Stimulated activated effector memory CD8-positive, alpha-beta T cell treated with anti-CD3 and anti-CD28 coated beads, Interleukin-12 subunit alpha, Interleukin-12 subunit beta, amount 100 ng/mL, for 72 hours (primary cell): ENCODE results near the gene PDCD10.

Experiments
- ATAC-seq: fragments of 150-1000 bp; cut with Tn5 transposase; 2 replicates; pipeline ENCODE4 v1.10.0; 2021
- DNase-seq, 2 donors: peaks; one replicate each; pipeline ENCODE4 v3.0.0; 2021 to 2022; ENCODE audit warnings: low spot score in 2 of 2
- H3K27ac Mint-ChIP-seq: one replicate; pipeline ENCODE4 v1.8.0; 2022; ENCODE audit warnings: mild to moderate bottlenecking, mixed read lengths
- H3K36me3 Mint-ChIP-seq: one replicate; pipeline ENCODE4 v1.8.0; 2022; ENCODE audit warnings: mild to moderate bottlenecking, mixed read lengths
- H3K4me1 Mint-ChIP-seq: one replicate; pipeline ENCODE4 v1.8.0; 2022; ENCODE audit warnings: mixed read lengths
- H3K4me3 Mint-ChIP-seq: one replicate; pipeline ENCODE4 v1.8.0; 2022; ENCODE audit warnings: mild to moderate bottlenecking, mixed read lengths
- H3K9me3 Mint-ChIP-seq: one replicate; pipeline ENCODE4 v1.8.0; 2022; ENCODE audit warnings: mixed read lengths

The PDCD10 gene

GRCh38 chr3:167718582-167718981 is 16.1 kb downstream of the PDCD10 start:
- ATAC-seq = peak; percentile 63
- no peak for DNase-seq
- H3K9me3 Mint-ChIP-seq = no peaks in the 10 kb centered on the region
- H3K4me3 Mint-ChIP-seq = no peak overlapping the region
- H3K36me3 Mint-ChIP-seq = peaks cover 57% of the 10 kb centered on the region
- H3K27ac Mint-ChIP-seq = peak overlapping the region; percentile 17
- H3K4me1 Mint-ChIP-seq = peaks cover 54% of the 10 kb centered on the region

GRCh38 chr3:167716920-167717319 is 17.8 kb downstream of the PDCD10 start:
- H3K9me3 Mint-ChIP-seq = no peaks in the 10 kb centered on the region
- H3K36me3 Mint-ChIP-seq = peaks cover 69% of the 10 kb centered on the region
- ATAC-seq (no peak), DNase-seq (no peak)
- H3K27ac Mint-ChIP-seq = no peak overlapping the region
- peaks cover 59% of the 10 kb centered on the region for H3K4me1 Mint-ChIP-seq
- no peak overlapping the region for H3K4me3 Mint-ChIP-seq

DNA sequence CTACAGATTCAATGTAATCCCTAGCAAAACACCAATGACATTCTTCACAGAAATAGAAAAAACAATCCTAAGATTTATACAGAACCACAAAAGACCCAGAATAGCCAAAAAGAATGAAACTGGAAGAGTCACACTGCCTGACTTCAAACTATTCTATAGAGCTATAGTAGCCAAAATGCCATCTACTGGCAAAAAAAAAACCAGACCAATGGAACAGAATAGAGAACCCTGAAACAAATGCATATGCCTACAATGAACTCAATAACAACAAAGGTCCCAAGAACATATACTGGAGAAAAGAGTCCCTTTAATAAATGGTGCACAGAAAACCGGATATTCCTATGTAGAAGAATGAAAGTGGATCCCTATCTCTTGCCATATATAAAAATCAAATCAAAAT is 19.8 kb downstream of the PDCD10 start:
- H3K4me3 Mint-ChIP-seq = no peak overlapping the region
- peaks cover 70% of the 10 kb centered on the region for H3K36me3 Mint-ChIP-seq
- H3K9me3 Mint-ChIP-seq = no peaks in the 10 kb centered on the region
- no peak for DNase-seq
- no peak for ATAC-seq
- H3K27ac Mint-ChIP-seq = no peak overlapping the region
- H3K4me1 Mint-ChIP-seq = peaks cover 66% of the 10 kb centered on the region

- Mint-ChIP-seq H3K9me3 (no peaks in the 10 kb centered on the region), H3K27ac (peak overlapping the region; percentile 32), H3K4me1 (peaks cover 63% of the 10 kb centered on the region), H3K36me3 (peaks cover 70% of the 10 kb centered on the region), H3K4me3 (no peak overlapping the region)
- ATAC-seq (no peak), DNase-seq (no peak)
These were observed 22.2 kb downstream of the PDCD10 start for GRCh38 chr3:167712445-167712844.

GRCh38 chr3:167711439-167711838 is 23.3 kb downstream of the PDCD10 start:
- no peak for DNase-seq
- Mint-ChIP-seq H3K36me3 (peaks cover 71% of the 10 kb centered on the region), H3K4me3 (no peak overlapping the region), H3K9me3 (no peaks in the 10 kb centered on the region), H3K4me1 (peaks cover 71% of the 10 kb centered on the region), H3K27ac (peak overlapping the region; percentile 79)
- no peak for ATAC-seq

GRCh38 chr3:167710552-167710951 is 24.1 kb downstream of the PDCD10 start:
- no peak for ATAC-seq
- no peak for DNase-seq
- no peaks in the 10 kb centered on the region for H3K9me3 Mint-ChIP-seq
- no peak overlapping the region for H3K4me3 Mint-ChIP-seq
- peaks cover 70% of the 10 kb centered on the region for H3K36me3 Mint-ChIP-seq
- H3K4me1 Mint-ChIP-seq = peaks cover 73% of the 10 kb centered on the region
- peak overlapping the region; percentile 79 for H3K27ac Mint-ChIP-seq

GRCh38 chr3:167709690-167710089 is 25.0 kb downstream of the PDCD10 start:
- Mint-ChIP-seq H3K9me3 (no peaks in the 10 kb centered on the region), H3K4me1 (peaks cover 64% of the 10 kb centered on the region), H3K27ac (peak overlapping the region; percentile 79)

GRCh38 chr3:167705840-167706239 is 28.9 kb downstream of the PDCD10 start:
- Mint-ChIP-seq H3K9me3 (no peaks in the 10 kb centered on the region), H3K4me3 (no peak overlapping the region), H3K27ac (peak overlapping the region; percentile 49), H3K36me3 (peaks cover 84% of the 10 kb centered on the region), H3K4me1 (peaks cover 34% of the 10 kb centered on the region)
- no peak for DNase-seq
- no peak for ATAC-seq

More at GRCh38 chr3:167709690-167710089, 25.0 kb downstream of the PDCD10 start:
- no peak overlapping the region for H3K4me3 Mint-ChIP-seq
- H3K36me3 Mint-ChIP-seq = peaks cover 78% of the 10 kb centered on the region
- DNase-seq = no peak
- no peak for ATAC-seq

DNA sequence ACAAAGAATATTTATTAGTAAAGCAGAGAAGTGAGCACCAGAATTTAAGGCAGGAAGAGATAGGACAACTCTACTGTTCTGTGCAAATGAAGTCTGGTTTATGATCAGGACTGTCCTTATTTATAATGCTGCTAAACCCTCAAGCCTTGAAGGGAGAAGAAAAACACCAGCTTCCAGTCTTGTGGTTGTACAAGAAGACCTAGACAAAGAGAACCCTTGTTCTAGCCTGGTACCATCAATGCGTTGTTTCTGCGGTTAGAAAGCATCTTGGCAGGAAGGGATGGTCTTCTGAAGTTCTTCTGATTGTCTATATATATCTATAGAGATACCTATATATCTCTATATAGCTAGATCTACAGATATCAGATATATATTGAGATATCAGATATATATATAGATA is 33.8 kb downstream of the PDCD10 start:
- H3K4me3 Mint-ChIP-seq = no peak overlapping the region
- DNase-seq = no peak
- H3K27ac Mint-ChIP-seq = no peak overlapping the region
- peaks cover 18% of the 10 kb centered on the region for H3K4me1 Mint-ChIP-seq
- H3K9me3 Mint-ChIP-seq = no peaks in the 10 kb centered on the region
- peaks cover 84% of the 10 kb centered on the region for H3K36me3 Mint-ChIP-seq
- no peak for ATAC-seq

DNA sequence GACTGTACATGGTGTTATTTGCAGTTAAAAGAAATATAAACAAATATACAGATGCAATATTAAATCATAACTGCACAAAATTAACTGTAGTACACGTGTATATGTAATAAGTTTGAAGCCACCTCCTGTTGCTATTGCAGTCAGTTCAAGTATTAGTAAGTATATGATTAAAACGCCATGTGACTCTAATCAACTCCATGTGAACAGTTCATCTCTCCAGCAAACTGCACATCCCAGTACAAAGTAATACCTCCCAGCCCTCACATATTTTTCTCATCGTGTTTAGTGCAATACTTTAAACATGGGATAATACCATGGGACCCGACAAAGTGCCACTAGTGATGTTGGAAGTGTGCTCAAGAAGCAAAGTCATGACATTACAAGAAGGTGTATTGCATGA is 34.6 kb downstream of the PDCD10 start:
- peaks cover 14% of the 10 kb centered on the region for H3K4me1 Mint-ChIP-seq
- DNase-seq = no peak
- ATAC-seq = no peak
- H3K36me3 Mint-ChIP-seq = peaks cover 84% of the 10 kb centered on the region
- no peaks in the 10 kb centered on the region for H3K9me3 Mint-ChIP-seq
- no peak overlapping the region for H3K27ac Mint-ChIP-seq
- H3K4me3 Mint-ChIP-seq = no peak overlapping the region

DNA sequence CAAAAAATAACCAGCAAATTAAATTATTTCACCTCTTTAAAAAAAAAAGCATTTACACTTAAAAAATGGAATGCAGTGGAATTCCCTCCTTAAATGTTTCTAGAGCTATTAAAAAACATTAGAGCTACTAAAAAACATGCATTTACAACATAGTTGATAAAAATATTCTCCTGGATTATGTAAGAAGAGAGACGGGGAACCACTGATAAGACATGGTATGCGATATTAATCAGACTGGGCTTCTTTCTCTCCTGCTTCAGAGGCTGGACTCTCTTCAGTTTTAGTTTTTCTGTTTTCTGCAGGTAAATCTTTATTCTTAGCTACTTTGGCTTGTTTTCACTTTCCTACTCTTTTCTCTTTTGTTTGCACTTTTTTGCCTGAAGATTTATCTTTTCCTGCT is 40.6 kb downstream of the PDCD10 start:
- H3K9me3 Mint-ChIP-seq = no peaks in the 10 kb centered on the region
- no peak overlapping the region for H3K4me3 Mint-ChIP-seq
- H3K36me3 Mint-ChIP-seq = peaks cover 78% of the 10 kb centered on the region
- H3K4me1 Mint-ChIP-seq = peaks cover 47% of the 10 kb centered on the region
- ATAC-seq (no peak), DNase-seq (no peak)
- peak overlapping the region; percentile 67 for H3K27ac Mint-ChIP-seq

GRCh38 chr3:167691366-167691765 is 43.3 kb downstream of the PDCD10 start:
- Mint-ChIP-seq H3K4me3 (peak overlapping the region; percentile 10), H3K9me3 (no peaks in the 10 kb centered on the region), H3K4me1 (peaks cover 47% of the 10 kb centered on the region), H3K27ac (peak overlapping the region; percentile 72), H3K36me3 (peaks cover 77% of the 10 kb centered on the region)
- DNase-seq = peak; percentile 6 to 56
- peak; percentile 100 for ATAC-seq

DNA sequence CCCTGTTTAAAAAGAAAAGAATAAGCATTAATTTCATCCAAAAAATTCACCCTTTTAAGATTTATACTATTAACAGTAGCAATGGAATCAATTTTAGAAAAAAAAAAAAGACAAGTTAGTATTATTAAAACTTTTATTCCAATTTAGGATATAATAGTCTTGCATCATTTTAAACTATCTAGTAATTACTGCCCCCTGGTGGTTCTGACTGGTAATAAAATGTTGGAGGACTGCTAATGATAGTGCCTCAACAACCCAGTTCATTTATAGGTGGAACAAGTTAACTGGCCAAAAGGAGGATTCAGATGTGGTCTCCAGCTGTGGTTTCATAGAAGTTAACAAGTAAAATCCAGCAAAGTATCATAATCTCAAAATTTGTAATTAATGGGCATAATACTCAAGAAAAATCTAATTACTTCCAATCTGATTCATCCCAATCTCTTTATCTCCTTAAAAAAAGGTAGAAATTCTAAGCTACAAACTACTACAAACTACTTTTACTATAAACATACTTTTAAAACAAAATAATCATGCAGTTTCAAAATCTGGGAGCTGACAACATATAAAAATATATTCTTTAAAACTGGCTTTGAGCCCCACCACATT is 50.2 kb downstream of the PDCD10 start:
- DNase-seq = peak; percentile 27 to 54

GRCh38 chr3:167679526-167679925 is 55.2 kb downstream of the PDCD10 start:
- ATAC-seq = no peak
- Mint-ChIP-seq H3K4me1 (no peaks in the 10 kb centered on the region), H3K9me3 (peaks cover 14% of the 10 kb centered on the region), H3K36me3 (peaks cover 84% of the 10 kb centered on the region), H3K4me3 (no peak overlapping the region), H3K27ac (no peak overlapping the region)
- no peak for DNase-seq

More for the DNA sequence above, 50.2 kb downstream of the PDCD10 start:
- Mint-ChIP-seq H3K4me3 (no peak overlapping the region), H3K27ac (no peak overlapping the region), H3K9me3 (no peaks in the 10 kb centered on the region), H3K36me3 (peaks cover 92% of the 10 kb centered on the region), H3K4me1 (peaks cover 12% of the 10 kb centered on the region)
- peak; percentile 66 for ATAC-seq

GRCh38 chr3:167675848-167676247 is 58.8 kb downstream of the PDCD10 start:
- DNase-seq (no peak), ATAC-seq (no peak)
- no peak overlapping the region for H3K4me3 Mint-ChIP-seq
- H3K36me3 Mint-ChIP-seq = peaks cover 58% of the 10 kb centered on the region
- H3K9me3 Mint-ChIP-seq = peaks cover 14% of the 10 kb centered on the region
- no peaks in the 10 kb centered on the region for H3K4me1 Mint-ChIP-seq
- H3K27ac Mint-ChIP-seq = no peak overlapping the region

DNA sequence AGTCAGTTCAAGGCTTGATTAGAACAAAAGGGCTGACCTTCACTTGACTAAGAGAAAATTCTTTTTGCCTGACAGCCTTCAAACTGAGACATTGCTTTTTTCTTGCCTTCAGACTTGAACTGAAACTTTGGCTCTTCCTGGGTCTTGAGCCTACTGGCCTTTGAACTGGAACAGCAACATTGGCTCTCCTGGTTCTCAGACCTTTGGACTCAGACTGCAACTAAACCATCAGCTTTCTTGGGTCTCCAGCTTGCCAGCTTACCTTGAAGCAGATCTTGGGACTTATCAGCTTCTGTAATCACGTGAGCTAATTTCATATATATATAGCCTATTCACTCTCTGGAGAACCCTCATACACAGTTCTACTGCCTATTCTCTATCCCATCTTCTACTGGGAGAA is 61.5 kb downstream of the PDCD10 start:
- ATAC-seq (no peak), DNase-seq (no peak)
- Mint-ChIP-seq H3K36me3 (peaks cover 36% of the 10 kb centered on the region), H3K27ac (no peak overlapping the region), H3K4me3 (no peak overlapping the region), H3K4me1 (no peaks in the 10 kb centered on the region), H3K9me3 (peaks cover 14% of the 10 kb centered on the region)
